GM06990 (cell line): ENCODE data around the gene TPM2.

Experiments
- DNase-seq: peaks from one replicate; pipeline ENCODE4 v3.0.0-alpha.2; 2011; ENCODE audit not compliant: insufficient read length; ENCODE audit errors: extremely low read depth
- H3K27me3 ChIP-seq: replicated peaks from 2 replicates; pipeline ENCODE4 v1.6.0; 2011; ENCODE audit warnings: low read length; ENCODE audit not compliant: control insufficient read depth, insufficient read depth
- H3K36me3 ChIP-seq: 2 replicates; pipeline ENCODE4 v1.5.1; 2011; ENCODE audit warnings: low read length; ENCODE audit not compliant: control insufficient read depth, insufficient read depth
- H3K4me3 ChIP-seq: replicated peaks from 2 replicates; pipeline ENCODE4 v1.5.1; 2011; ENCODE audit warnings: low read depth, mild to moderate bottlenecking, control low read depth, low read length
- TF ChIP-seq, protein P1 (sequence below): IDR thresholded peaks from 2 replicates; pipeline ENCODE4 v1.5.1; 2011; ENCODE audit warnings: low read length, control low read depth, mild to moderate bottlenecking, inconsistent platforms; ENCODE audit not compliant: insufficient read depth, poor library complexity, severe bottlenecking

Gene TPM2

DNA sequence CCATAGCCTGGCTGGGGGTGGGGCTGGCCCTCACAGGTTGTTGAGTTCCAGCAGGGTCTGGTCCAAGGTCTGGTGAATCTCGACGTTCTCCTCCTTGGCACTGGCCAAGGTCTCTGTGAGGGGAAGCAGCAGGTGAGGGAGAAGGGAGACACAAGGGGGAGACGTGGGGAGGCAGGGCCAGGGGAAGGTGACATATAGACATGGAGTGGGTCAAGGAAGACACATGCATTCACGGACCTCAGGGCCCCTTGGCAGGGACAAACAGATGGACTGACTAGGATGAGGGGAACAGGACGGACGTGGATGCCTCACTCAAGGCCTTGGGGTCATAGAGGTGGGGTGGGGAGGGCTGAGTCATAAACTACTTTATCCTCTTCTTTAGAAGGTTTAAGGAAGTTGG is 7.7 kb downstream of the TPM2 start:
- TF ChIP-seq, protein P1, sequence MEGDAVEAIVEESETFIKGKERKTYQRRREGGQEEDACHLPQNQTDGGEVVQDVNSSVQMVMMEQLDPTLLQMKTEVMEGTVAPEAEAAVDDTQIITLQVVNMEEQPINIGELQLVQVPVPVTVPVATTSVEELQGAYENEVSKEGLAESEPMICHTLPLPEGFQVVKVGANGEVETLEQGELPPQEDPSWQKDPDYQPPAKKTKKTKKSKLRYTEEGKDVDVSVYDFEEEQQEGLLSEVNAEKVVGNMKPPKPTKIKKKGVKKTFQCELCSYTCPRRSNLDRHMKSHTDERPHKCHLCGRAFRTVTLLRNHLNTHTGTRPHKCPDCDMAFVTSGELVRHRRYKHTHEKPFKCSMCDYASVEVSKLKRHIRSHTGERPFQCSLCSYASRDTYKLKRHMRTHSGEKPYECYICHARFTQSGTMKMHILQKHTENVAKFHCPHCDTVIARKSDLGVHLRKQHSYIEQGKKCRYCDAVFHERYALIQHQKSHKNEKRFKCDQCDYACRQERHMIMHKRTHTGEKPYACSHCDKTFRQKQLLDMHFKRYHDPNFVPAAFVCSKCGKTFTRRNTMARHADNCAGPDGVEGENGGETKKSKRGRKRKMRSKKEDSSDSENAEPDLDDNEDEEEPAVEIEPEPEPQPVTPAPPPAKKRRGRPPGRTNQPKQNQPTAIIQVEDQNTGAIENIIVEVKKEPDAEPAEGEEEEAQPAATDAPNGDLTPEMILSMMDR, result no peak
- H3K36me3 ChIP-seq, result no peaks in the 10 kb centered on the region
- no peaks in the 10 kb centered on the region for H3K27me3 ChIP-seq
- no peak overlapping the region for H3K4me3 ChIP-seq
- no peak for DNase-seq

- Histone ChIP-seq H3K4me3 (no peak overlapping the region), H3K27me3 (no peaks in the 10 kb centered on the region), H3K36me3 (no peaks in the 10 kb centered on the region)
- TF ChIP-seq, protein P1, result no peak
- DNase-seq, result no peak
Observed at GRCh38 chr9:35681341-35682002, 8.3 kb downstream of the TPM2 start.

DNA sequence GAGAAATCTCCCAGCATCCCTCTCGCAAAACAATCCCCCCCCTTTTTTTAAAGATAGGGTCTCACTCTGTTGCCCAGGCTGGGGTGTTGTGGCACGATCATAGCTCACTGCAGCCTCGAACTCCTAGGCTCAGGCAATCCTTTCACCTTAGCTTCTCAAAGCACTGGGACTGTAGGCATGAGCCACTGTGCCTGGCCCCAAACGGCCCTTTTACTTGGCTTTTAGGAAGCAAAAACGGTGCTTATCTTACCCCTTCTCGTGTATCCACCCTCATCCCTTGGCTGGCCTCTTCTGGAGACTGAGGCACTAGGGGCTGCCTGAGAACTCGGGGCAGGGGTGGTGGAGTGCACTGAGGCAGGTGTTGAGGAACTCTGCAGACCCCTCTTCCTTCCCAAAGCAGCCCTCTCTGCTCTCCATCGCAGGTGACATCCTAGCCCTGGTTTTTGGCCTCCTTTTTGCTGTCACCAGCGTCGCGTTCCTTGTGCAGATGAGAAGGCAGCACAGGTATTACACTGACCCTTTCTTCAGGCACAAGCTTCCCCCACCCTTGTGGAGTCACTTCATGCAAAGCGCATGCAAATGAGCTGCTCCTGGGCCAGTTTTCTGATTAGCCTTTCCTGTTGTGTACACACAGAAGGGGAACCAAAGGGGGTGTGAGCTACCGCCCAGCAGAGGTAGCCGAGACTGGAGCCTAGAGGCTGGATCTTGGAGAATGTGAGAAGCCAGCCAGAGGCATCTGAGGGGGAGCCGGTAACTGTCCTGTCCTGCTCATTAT is 9.2 kb downstream of the TPM2 start:
- DNase-seq, result no peak
- H3K4me3 ChIP-seq, result no peak overlapping the region
- TF ChIP-seq, protein P1, result no peak

DNA sequence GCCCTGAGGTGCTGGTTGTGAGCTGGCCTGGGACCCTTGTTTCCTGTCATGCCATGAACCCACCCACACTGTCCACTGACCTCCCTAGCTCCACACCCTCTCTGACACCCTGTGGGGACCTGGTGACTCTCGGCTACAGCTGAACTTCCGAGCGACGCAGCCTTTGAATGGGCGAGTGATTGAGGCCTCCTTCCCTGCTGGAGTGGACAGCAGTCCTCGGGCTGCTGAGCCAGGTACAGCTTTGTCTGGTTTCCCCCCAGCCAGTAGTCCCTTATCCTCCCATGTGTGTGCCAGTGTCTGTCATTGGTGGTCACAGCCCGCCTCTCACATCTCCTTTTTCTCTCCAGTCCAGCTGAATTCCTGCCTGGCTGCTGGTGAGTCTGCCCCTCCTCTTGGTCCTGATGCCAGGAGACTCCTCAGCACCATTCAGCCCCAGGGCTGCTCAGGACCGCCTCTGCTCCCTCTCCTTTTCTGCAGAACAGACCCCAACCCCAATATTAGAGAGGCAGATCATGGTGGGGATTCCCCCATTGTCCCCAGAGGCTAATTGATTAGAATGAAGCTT is 9.9 kb downstream of the TPM2 start:
- H3K36me3 ChIP-seq, result no peaks in the 10 kb centered on the region
- H3K4me3 ChIP-seq, result no peak overlapping the region
- no peaks in the 10 kb centered on the region; the same call in 1 of the 2 replicates for H3K27me3 ChIP-seq
- TF ChIP-seq, protein P1, result no peak
- no peak for DNase-seq

More for the DNA sequence above, 9.2 kb downstream of the TPM2 start:
- no peaks in the 10 kb centered on the region for H3K27me3 ChIP-seq
- H3K36me3 ChIP-seq, result no peaks in the 10 kb centered on the region

GRCh38 chr9:35679091-35679490 is 10.6 kb downstream of the TPM2 start:
- TF ChIP-seq, protein P1, result no peak
- Histone ChIP-seq H3K4me3 (no peak overlapping the region), H3K36me3 (no peaks in the 10 kb centered on the region), H3K27me3 (no peaks in the 10 kb centered on the region; the same call in 1 of the 2 replicates)
- DNase-seq, result no peak
